Testis (tissue), 3 donors: Measurements from ENCODE around the gene OGFR. TPM values are rescaled to one million over a fixed set of nuclear protein-coding genes. Genes with fewer than 3 reads are reported as not detected.
"Not testable (repeated sequence)": the region's sequence is repeated elsewhere in the genome, so short reads cannot be mapped to it uniquely, and the experiment has no call there.

ENCODE experiments used
- DNase-seq: peaks from one replicate; pipeline ENCODE4 v3.0.0-alpha.2; 2019
- H3K27ac ChIP-seq, 2 donors: fragments of 200-600 bp; sonication (generic); one replicate each; pipeline ENCODE4 v1.5.1; 2019
- H3K27me3 ChIP-seq: fragments of 200-600 bp; sonication (generic); one replicate; pipeline ENCODE4 v1.5.1; 2019
- H3K36me3 ChIP-seq: fragments of 200-600 bp; sonication (generic); one replicate; pipeline ENCODE4 v1.5.1; 2017; ENCODE audit warnings: low read depth; ENCODE audit errors: missing control alignments
- H3K4me1 ChIP-seq: fragments of 200-600 bp; sonication (generic); one replicate; pipeline ENCODE4 v1.5.1; 2019
- H3K4me3 ChIP-seq, 2 donors: fragments of 200-600 bp; sonication (generic); one replicate each; pipeline ENCODE4 v1.5.1; 2017 to 2019
- H3K9me3 ChIP-seq: fragments of 200-600 bp; sonication (generic); one replicate; pipeline ENCODE4 v1.5.1; 2017
- POLR2A ChIP-seq: fragments of 450-650 bp; IDR thresholded peaks from one replicate; pipeline ENCODE4 v1.6.1; 2017; ENCODE audit warnings: antibody characterized with exemption, mild to moderate bottlenecking, moderate library complexity
- WGBS, 2 donors: methylation state at CpG; one replicate each; pipeline ENCODE4 v1.1.5; 2018; 5-methylcytosine and 5-hydroxymethylcytosine counted together
- intact Hi-C: fragments of 100-400 bp; cut with DNase I; formaldehyde crosslinking; loops from one replicate; pipeline ENCODE4 v1.15.1; 2023; ENCODE audit warnings: low total_unique reads
- polyA plus RNA-seq: library from polyadenylated mRNA; stranded (reverse); fragments of 350-450 nt; fragmentation: Illumina TruSeq; extraction: RNeasy Lipid Tissue Mini Kit (QIAGEN cat#74804); gene quantifications from one replicate; pipeline ENCODE4 v1.2.3, GENCODE V29; 2014; ENCODE audit warnings: low read depth, low replicate concordance; ENCODE audit not compliant: insufficient read depth
- total RNA-seq, 2 donors: library from RNA; depleted of rRNA; stranded (reverse); fragments of >200 nt; gene quantifications; one replicate each; pipeline ENCODE4 v1.2.3, GENCODE V29; 2016
- TF ChIP-seq, protein P1 (sequence below), 3 experiments: fragments of 450-650 bp in 2 of 3; fragments of 200-600 bp in 1 of 3; sonication (generic) in 1 of 3; IDR thresholded peaks; one replicate each; pipeline ENCODE4 v1.5.1; 2016 to 2019; ENCODE audit warnings: antibody characterized with exemption in 3 of 3, mild to moderate bottlenecking in 2 of 3, moderate library complexity in 1 of 3

The OGFR gene
- total and polyA plus RNA-seq, 3 donors from 2014 or later, result 23.7 to 57.0 (median 46.6) TPM

DNA sequence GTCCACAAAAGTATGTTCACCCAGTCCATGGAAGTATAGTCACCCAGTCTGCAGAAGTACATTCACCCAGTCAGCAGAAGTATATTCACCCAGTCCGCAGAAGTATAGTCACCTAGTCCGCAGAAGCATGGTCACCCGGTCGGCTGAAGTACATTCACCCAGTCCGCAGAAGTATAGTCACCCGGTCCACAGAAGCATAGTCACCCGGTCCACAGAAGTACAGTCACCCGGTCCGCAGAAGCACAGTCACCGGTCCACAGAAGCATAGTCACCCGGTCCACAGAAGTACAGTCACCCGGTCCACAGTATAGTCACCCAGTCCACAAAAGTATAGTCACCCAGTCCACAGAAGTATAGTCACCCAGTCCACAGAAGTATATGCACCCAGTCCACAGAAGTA, 48.2 kb downstream of the OGFR start:
- no peak overlapping the region for H3K4me3 ChIP-seq
- no peaks in the 10 kb centered on the region for H3K27me3 ChIP-seq
- H3K4me1 ChIP-seq, result peaks cover under 1% of the 10 kb centered on the region
- DNase-seq, result no peak
- no peak overlapping the region for H3K27ac ChIP-seq
- intact Hi-C loops, result no loop called here
- WGBS, 2 donors, result 90 to 91% methylated on average over 12 of the region's 12 CpGs
- H3K9me3 ChIP-seq, result no peaks in the 10 kb centered on the region
- no peak for TF ChIP-seq POLR2A
- TF ChIP-seq, protein P1, sequence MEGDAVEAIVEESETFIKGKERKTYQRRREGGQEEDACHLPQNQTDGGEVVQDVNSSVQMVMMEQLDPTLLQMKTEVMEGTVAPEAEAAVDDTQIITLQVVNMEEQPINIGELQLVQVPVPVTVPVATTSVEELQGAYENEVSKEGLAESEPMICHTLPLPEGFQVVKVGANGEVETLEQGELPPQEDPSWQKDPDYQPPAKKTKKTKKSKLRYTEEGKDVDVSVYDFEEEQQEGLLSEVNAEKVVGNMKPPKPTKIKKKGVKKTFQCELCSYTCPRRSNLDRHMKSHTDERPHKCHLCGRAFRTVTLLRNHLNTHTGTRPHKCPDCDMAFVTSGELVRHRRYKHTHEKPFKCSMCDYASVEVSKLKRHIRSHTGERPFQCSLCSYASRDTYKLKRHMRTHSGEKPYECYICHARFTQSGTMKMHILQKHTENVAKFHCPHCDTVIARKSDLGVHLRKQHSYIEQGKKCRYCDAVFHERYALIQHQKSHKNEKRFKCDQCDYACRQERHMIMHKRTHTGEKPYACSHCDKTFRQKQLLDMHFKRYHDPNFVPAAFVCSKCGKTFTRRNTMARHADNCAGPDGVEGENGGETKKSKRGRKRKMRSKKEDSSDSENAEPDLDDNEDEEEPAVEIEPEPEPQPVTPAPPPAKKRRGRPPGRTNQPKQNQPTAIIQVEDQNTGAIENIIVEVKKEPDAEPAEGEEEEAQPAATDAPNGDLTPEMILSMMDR (IDR thresholded peaks at IDR 0.05), result no peak
- no peaks in the 10 kb centered on the region for H3K36me3 ChIP-seq

DNA sequence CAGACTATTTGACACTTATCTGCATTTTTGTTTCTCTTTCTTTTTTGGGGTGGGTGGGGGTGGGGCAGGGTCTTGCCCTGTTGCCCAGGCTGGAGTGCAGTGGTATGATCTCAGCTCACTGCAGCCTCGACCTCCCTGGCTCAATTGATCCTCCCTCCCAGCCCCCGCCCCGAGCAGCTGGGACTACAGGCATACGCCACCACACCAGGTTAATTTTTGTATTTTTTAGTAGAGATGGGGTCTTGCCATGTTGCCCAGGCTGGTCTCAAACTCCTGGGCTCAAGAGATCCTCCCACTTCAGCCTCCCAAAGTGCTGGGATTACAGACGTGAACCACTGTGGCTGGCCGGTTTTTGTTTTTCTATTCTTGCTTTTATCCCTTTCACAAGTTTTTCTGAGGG, 48.7 kb downstream of the OGFR start:
- H3K36me3 ChIP-seq, H3K4me3 ChIP-seq, H3K27ac ChIP-seq, DNase-seq, intact Hi-C loops, H3K4me1 ChIP-seq, H3K27me3 ChIP-seq, H3K9me3 ChIP-seq: not testable (repeated sequence)
- 88 to 92% methylated on average over 6 of the region's 6 CpGs for WGBS, 2 donors

DNA sequence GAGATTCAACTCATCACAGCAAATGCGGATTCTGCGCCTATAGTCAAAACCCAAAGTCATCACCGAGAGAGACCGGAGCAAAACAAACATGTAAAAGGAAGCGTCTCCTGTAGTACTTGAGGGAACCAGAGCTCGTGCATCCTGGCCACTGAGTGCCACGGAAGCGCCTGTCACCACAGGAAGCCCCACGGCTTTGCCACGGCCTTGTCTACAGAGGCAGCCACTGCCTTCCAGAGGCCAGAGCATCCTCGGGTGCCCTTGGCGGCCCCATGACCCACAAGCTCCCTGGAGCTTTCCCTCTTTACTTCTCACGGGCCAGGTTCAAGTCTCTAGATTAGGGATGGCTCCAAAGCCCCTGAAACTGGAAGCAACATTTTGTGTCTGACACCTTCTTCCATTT, 49.5 kb downstream of the OGFR start:
- no peak for DNase-seq
- no peaks in the 10 kb centered on the region for H3K4me1 ChIP-seq
- 90 to 97% methylated on average over 13 of the region's 13 CpGs for WGBS, 2 donors
- H3K4me3 ChIP-seq, result no peak overlapping the region
- TF ChIP-seq POLR2A, result no peak
- TF ChIP-seq, protein P1 (IDR thresholded peaks at IDR 0.05), result no peak
- H3K36me3 ChIP-seq, result no peaks in the 10 kb centered on the region
- no peaks in the 10 kb centered on the region for H3K27me3 ChIP-seq
- no peaks in the 10 kb centered on the region for H3K9me3 ChIP-seq
- H3K27ac ChIP-seq, result no peak overlapping the region
- intact Hi-C loops, result no loop called here

DNA sequence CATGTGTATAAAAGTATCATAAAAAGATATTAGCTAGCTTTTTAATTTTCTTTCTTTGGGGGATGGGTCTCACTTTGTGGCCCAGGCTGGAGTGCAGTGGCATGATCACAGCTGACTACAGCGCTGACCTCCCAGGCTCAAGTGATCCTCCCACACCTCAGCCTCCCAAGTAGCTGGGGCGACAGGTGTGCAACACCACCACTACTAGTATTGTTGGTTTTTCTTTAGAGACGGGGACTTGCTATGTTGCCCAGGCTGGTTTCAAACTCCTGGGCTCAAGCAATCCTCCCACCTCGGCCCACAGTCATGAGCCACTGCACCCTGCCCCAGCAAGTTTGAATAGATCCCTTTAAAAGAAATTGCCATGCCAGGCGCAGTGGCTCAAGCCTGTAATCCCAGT, 50.5 kb downstream of the OGFR start:
- Histone ChIP-seq H3K9me3 (no peaks in the 10 kb centered on the region), H3K27me3 (no peaks in the 10 kb centered on the region), H3K4me3 (no peak overlapping the region), H3K27ac (no peak overlapping the region), H3K4me1 (peaks cover 3% of the 10 kb centered on the region), H3K36me3 (no peaks in the 10 kb centered on the region)
- 97% methylated on average over 5 of the region's 5 CpGs for WGBS, 2 donors
- intact Hi-C loops, result no loop called here
- no peak for TF ChIP-seq POLR2A
- TF ChIP-seq, protein P1 (IDR thresholded peaks at IDR 0.05), result no peak
- DNase-seq, result no peak

DNA sequence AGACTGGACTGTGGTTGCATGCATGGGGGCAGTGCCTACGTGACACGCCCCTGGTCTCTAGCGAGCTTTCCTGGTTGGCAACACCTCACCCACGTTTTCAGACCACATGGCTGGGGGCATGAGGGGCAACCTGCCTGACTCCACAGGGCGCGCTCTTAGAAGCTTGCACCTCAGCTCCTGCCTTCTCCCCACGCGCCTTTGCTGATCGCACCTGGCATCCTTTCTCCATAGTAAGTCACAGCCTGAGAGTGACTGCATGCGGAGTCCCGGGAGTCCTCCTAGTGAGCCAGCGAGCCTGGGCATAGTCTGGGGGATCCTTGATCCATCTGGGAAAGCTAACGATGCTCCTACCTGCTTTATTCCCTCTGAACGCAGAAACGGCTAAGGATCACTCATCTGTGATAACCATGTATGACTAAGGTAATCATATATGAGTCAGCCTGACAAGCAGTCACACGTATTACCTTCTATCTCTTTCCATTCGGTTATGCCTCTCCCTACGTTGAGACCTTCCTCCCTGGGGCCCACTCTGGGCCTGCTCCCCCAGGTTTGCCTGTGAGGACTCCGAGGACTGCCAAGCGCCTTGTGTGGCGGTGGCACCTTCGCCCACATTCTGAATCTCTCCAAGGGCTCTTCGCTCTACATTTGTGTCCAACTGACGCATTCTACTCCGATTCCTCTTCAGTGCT, 52.4 kb downstream of the OGFR start:
- Histone ChIP-seq H3K4me1 (peaks cover 8% of the 10 kb centered on the region), H3K36me3 (no peaks in the 10 kb centered on the region), H3K27ac (no peak overlapping the region), H3K4me3 (no peak overlapping the region), H3K27me3 (no peaks in the 10 kb centered on the region), H3K9me3 (no peaks in the 10 kb centered on the region)
- intact Hi-C loops, result no loop called here
- no peak for TF ChIP-seq POLR2A
- TF ChIP-seq, protein P1 (IDR thresholded peaks at IDR 0.05), result no peak
- DNase-seq, result no peak
- 91 to 96% methylated on average over 25 of the region's 25 CpGs for WGBS, 2 donors
